Fibroblast of peridontal ligament (primary cell): ENCODE measurements around the gene AP3M1.
"Not testable (repeated sequence)": the region's sequence is repeated elsewhere in the genome, so short reads cannot be mapped to it uniquely, and the experiment has no call there.

Experiments
- DNase-seq: peaks from one replicate; pipeline ENCODE4 v3.0.0-alpha.2; 2010; ENCODE audit errors: extremely low read depth

AP3M1 gene

GRCh38 chr10:74163319-74164068 is 12.9 kb upstream of the AP3M1 start:
- DNase-seq, result peak; percentile 27

GRCh38 chr10:74160013-74160412 is 9.4 kb upstream of the AP3M1 start:
- no peak for DNase-seq

GRCh38 chr10:74156919-74157289 is 6.3 kb upstream of the AP3M1 start:
- DNase-seq, result peak; percentile 56

DNA sequence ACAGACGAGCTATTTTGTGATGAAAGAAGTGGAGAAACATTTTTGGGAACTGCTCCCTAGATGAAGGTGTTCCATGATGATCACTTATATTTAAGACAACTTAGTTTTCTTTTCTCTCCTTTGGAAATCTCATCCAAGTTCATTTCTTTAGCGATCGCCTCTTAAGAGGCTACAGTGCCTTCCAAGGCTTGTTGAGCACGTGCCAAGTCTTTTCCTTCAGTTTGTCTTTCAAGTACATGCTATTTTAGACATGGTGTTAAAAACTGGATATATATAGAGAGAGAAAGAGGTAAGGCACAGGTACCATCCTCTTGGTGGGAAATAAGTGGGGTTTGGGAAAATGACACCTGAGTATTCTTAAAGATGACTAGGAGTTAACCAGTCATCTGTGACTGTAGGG is 3.0 kb upstream of the AP3M1 start:
- no peak for DNase-seq

- peak; percentile 77 for DNase-seq
These were observed 2.5 kb upstream of the AP3M1 start for GRCh38 chr10:74153123-74153522.

DNA sequence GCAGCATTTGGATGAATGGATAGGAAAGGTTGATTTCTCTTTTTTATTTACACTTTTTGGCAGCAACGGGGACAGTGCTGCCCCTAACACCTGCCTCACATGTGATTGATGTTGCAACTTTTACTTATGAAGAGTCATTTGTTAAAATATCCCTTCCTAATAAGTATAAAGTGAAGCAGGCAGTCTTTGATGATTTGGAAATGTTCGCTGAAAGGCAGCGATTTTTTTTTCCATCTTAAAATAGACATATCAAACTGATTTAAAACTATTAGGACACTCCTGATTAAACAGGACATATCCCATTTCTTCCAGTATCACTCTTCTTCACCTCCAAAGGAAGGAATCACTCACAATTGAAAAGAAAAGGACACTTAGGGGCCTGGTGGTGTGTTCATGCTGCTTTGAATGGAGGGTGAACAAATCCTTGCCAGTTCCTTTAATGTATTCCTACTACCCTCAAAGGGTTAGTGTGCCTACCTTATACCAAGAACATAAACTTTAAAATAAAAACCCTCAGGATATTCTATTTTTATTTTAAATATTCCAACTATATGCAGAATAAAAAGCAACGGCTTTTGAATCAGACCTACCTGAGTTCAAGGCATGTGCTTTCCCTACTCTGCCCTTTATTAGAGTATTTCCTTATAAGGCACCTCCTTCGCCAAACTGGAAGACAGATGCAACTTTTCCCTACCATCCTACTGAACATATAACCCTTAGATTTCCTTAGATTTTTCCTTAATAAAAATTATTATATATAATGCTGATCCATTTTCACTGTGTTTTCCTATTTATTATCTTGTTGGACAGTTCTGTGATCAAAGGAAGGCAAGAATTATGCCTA is 1.5 kb upstream of the AP3M1 start:
- DNase-seq, result no peak

DNA sequence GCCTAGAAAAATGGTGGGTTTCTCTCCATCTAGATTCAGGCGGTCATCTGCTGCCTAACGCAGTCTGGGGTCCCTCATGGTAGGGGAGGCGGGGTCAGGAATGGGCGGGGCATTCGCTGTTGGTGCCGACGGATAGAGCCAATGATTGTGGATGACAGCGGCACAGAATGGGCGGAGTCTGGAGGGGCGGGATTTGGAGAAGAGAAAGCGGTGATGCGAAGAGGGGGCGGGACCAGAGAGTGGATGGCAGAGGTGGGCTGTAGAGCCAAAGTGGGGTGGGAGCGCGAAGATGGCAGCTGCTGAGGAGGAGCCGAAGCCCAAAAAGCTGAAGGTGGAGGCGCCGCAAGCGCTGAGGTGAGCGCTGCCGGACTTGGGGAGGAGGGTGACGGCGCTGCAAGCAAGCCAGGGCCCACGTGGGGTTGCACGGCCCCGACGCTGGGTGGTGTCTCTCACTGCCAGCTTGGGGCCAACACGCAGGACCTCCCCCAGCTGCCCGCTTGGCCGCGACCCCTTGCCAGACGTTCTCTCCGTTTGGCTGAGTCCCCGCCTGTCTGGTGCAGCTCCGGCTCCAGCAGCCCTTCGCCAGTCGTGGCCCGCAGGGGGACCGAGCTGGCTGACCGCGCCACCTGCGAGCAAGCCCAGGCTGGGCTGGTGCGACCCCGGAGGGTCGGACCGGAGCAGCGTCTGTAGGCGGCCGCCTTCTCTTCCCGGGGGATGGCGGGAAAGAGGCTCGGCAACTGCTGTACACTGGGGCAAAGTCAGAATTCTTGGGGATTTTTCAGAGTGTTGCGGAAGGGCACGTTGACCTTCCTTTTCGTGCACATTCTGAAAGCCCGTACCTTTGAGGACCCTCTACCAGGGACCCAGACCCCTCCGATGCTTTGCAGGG is 606 bp upstream of the AP3M1 start, which contains the start of gene ADK:
ADK (plus strand) TSS at position 232 of the 889 bp plus-strand sequence; CDS start at position 290, 58 bp downstream.
- DNase-seq, result peak; percentile 97

DNA sequence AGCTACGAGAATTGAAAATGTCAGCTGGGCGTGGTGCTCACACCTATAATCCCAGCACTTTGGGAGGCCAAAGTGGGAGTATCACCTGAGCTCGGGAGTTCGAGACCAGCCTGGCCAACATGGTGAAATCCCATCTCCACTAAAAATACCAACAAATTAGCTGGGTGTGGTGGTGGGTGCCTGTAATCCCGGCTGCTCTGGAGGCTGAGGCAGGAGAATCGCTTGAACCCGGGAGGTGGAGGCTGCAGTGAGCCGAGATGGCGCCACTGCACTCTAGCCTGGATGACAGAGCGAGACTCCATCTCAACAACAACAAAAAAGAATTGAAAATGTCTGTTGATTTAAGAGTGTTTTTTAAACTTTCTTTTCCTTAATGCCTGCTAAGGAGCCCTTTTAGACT is 3.6 kb downstream of the AP3M1 start:
- DNase-seq, result not testable (repeated sequence)

DNA sequence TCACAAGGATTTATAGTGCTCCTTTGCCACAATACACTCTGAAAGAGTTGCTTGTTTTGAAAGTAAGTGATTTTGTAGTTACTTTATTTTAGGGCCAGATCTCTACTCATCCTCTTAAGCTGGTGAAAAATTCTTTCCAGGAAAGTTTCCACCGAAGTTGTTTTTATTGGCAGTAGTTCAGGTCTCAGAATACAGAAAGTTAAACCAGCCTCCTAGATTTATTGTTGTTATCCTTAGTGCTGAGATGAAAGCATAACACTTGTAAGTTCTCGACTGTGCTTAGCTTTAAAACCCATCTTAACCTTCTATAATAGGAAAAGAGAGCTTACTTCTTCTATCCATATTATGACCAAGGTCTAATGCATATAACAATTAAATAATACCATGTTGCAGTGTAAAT is 5.5 kb downstream of the AP3M1 start:
- peak; percentile 94 for DNase-seq

DNA sequence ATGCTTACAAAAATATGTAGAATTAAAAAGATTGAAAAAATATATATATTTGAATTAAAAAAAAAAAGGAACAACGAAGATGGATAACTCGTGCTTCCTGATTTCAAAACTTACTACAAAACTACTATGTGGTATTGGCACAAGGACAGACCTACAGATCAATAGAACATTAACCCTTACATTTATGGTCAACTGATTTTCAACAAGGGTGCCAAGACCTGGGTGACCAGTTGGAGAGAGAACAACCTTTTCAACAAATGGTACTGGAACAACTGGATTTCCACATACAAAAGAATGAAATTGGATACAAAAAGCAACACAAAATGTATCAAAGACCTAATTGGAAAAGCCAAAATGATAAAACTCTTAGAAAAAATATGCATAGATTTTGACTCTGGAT is 10.1 kb downstream of the AP3M1 start:
- no peak for DNase-seq

DNA sequence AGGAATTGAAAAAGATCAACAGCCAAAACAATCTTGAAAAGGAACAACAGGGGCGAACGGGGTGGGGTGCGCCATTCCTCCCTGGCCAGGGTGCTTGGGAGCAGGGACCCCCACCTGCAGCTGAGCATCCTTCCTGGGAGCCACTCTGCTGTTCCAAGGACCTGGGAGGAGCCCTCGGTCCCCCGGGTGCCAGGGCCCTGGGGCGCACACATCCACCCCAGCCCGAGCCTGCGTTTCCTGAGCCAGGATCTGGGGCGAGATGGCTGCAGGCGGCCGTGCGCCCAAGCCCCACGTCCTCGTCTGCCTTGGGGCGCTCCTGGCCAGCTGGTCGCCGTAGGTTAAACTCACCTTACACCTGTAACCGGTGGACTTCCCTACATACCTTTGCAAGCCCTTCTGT is 10.6 kb downstream of the AP3M1 start:
- no peak for DNase-seq

GRCh38 chr10:74138596-74138995 is 12.0 kb downstream of the AP3M1 start:
- DNase-seq, result not testable (repeated sequence)

- no peak for DNase-seq
These were observed 12.6 kb downstream of the AP3M1 start for GRCh38 chr10:74137992-74138391.

DNA sequence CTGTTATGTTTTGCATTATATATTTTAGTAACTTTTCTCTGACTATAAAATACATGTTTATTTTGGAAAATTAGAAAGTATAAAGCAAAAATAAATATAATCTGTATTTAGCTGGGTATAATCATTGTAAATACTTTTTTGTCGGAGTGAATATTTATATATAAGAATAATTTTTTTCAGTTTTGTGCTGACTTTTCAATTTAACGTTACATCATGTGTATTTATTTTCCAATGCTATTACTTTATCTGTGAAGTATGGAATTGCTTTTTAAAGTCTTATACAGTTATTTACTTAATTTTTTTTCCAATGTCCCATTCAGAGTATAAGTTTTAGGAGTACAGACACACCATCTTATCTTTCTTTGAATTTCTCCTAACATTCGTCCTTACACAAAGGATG is 15.2 kb downstream of the AP3M1 start:
- no peak for DNase-seq

DNA sequence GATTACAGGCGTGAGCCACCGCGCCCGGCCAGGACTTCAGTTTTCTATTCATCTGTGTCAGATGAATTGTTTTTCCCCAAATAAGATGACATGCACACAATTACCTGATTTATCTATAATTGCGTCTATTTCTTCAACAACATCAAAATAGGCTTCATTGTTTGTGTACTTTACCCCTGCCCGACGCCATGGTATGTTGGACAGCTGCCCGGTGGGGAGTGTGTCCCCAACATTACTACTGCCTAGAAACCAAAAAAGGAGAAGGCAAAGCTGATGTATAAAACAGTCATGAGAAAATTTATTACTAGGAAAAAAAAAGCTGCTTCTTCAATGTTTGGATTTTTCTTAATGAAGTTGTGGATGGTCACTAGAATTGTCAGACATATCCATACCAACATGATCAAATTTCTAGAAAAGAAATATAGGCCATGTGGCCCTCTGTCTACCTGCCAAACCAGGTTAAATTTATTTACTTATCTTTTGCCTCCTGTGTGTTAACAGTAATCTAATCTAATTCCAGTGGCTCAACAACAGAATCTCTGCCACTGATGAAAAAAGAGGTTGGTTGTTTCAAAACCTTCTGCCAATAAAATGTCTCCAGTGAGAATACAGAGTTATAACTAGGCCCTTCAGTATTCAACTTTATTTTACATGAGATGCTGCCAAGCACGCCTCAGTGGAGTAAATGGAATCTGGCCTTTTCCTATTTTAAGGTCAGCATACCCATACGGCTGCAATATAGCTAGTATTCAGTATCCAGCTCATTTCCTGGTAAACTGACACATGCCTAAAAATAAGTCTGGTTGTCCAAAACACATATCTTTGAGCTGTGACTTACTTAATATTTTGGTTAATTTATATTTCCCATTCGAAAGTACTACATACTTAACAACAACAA is 16.5 kb downstream of the AP3M1 start:
- DNase-seq, result no peak

DNA sequence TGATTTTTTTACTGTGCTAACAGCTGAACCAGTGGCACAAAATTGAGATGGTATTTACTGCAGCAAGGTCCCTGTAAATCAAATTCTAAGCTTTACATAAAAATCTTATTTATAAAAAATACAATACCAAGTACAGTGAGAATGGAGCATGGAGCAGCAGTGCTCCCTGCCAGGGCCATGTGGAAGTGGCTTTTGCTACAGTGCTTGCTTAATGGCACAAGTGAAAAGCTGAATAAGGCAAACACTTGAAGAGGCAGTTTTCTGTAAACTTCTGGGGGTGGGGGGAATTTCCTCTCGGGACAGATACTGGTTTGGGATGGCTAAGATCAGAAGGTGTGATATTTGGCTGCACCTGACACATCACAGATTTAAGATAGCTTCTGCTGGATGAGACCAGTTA is 27.5 kb downstream of the AP3M1 start:
- no peak for DNase-seq

DNA sequence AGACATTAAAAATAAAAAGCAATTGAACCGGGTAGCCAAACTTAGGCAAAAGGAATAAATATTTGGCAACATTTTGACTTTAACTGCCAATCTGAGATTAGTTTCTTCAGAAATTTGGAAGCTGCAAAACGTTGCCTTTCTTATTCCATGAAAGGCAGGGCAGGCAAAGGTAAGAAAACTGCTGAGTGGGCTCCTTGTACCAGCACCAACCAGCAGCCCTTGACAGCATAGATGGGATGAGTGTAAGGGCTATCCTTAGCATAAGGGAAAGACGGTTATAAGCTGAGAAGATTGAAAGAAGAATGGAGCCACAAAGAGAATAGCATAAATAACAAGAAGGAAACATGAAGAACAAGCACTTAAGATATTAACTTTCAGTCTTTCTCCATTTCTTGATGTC is 28.6 kb downstream of the AP3M1 start:
- DNase-seq, result no peak

DNA sequence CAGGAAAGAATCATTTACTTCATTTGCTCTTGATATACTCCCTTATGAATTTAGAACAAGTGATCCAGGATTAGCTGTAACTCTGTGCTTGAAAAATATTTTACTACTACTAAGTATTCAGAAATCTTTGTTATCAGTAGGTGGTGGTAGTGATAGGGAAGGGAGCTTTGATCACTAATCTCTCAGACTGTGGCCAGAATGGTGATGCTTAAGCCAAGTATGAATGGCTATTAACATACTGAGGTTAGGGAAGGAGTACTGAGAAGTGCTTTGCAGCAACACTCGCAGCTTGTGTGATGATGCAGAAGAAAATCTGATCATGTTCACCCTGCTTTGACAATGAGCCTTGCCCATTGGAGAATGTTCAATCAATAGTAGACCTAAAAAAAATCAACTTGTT is 29.3 kb downstream of the AP3M1 start:
- no peak for DNase-seq

DNA sequence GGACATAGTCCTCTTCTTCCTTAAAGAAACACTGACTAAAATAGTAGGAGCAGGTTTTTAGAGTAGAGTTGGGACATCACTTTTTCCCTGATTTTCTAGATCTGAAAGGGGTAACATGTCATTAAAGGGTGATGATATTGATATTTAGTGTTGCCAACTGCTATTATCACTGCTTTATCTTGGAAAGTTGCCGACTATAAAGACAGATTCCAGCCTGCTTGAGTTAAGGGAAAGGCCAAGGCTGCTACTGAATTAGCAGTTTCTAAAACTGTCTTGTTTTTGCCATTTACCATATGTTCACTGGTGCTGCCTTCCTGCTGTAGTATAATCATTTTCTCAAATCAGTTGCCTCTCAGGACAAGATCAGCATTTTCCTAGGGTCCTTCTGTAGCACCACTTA is 29.7 kb downstream of the AP3M1 start:
- DNase-seq, result peak; percentile 48

DNA sequence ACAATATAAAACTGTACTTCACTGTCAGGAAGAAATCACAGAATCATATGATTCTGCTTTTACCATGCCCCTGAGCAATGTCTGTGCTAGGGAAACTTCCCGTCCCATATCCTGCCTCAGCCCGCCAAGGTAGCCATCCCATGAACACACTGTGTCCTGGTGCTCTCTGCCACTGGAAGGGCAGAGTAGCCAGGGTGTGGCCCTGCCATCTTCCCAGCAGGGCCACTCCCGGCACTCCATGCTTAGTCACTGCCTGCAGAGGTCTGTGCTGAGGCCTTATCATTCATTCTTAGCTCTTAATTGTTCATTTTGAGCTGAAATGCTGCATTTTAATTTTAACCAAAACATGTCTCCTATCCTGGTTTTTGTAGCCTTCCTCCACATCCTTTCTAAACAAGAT is 31.8 kb downstream of the AP3M1 start:
- no peak for DNase-seq

- no peak for DNase-seq
These were observed 32.9 kb downstream of the AP3M1 start for GRCh38 chr10:74117738-74118137.
